ENCODE data around the gene ANKRD9. TPM values are rescaled to one million over a fixed set of nuclear protein-coding genes. Genes with fewer than 3 reads are reported as not detected.

The ANKRD9 gene
- total and polyA plus RNA-seq, 9 donors: 2.2 to 48.1 (median 15.0) TPM

- 77 to 91% (median 88%) methylated on average over 8 of the region's 8 CpGs for WGBS, 3 donors
- intact Hi-C loops (cut with DNase I): no loop called here
- H3K4me3 ChIP-seq: no peak overlapping the region
These were observed 37.4 kb downstream of the ANKRD9 start for GRCh38 chr14:102471921-102472790.

GRCh38 chr14:102469261-102469660 is 40.3 kb downstream of the ANKRD9 start:
- Histone ChIP-seq H3K27ac (no peak overlapping the region), H3K36me3 (no peaks in the 10 kb centered on the region), H3K27me3 (no peaks in the 10 kb centered on the region), H3K9me3 (no peaks in the 10 kb centered on the region), H3K4me3 (no peak overlapping the region), H3K4me1 (ENCODE audit: insufficient read depth) (peaks cover 5% of the 10 kb centered on the region)
- no peak for DNase-seq
- TF ChIP-seq POLR2A (IDR thresholded peaks at IDR 0.05) (no peak), EP300 (IDR thresholded peaks at IDR 0.05) (no peak)
- TF ChIP-seq, protein P1, sequence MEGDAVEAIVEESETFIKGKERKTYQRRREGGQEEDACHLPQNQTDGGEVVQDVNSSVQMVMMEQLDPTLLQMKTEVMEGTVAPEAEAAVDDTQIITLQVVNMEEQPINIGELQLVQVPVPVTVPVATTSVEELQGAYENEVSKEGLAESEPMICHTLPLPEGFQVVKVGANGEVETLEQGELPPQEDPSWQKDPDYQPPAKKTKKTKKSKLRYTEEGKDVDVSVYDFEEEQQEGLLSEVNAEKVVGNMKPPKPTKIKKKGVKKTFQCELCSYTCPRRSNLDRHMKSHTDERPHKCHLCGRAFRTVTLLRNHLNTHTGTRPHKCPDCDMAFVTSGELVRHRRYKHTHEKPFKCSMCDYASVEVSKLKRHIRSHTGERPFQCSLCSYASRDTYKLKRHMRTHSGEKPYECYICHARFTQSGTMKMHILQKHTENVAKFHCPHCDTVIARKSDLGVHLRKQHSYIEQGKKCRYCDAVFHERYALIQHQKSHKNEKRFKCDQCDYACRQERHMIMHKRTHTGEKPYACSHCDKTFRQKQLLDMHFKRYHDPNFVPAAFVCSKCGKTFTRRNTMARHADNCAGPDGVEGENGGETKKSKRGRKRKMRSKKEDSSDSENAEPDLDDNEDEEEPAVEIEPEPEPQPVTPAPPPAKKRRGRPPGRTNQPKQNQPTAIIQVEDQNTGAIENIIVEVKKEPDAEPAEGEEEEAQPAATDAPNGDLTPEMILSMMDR (IDR thresholded peaks at IDR 0.05): no peak
- intact Hi-C loops (cut with DNase I): no loop called here
- 97 to 98% (median 97%) methylated on average over 1 of the region's 1 CpG for WGBS, 3 donors

More at GRCh38 chr14:102471921-102472790, 37.4 kb downstream of the ANKRD9 start:
- no peak for DNase-seq
- H3K36me3 ChIP-seq: no peaks in the 10 kb centered on the region
- TF ChIP-seq, protein P1 (IDR thresholded peaks at IDR 0.05): no peak
- no peak for TF ChIP-seq EP300 (IDR thresholded peaks at IDR 0.05)
- no peak for TF ChIP-seq POLR2A (IDR thresholded peaks at IDR 0.05)
- H3K27ac ChIP-seq: no peak overlapping the region
- peaks cover 11% of the 10 kb centered on the region for H3K4me1 ChIP-seq (ENCODE audit: insufficient read depth)
- no peaks in the 10 kb centered on the region for H3K27me3 ChIP-seq
- no peaks in the 10 kb centered on the region for H3K9me3 ChIP-seq

DNA sequence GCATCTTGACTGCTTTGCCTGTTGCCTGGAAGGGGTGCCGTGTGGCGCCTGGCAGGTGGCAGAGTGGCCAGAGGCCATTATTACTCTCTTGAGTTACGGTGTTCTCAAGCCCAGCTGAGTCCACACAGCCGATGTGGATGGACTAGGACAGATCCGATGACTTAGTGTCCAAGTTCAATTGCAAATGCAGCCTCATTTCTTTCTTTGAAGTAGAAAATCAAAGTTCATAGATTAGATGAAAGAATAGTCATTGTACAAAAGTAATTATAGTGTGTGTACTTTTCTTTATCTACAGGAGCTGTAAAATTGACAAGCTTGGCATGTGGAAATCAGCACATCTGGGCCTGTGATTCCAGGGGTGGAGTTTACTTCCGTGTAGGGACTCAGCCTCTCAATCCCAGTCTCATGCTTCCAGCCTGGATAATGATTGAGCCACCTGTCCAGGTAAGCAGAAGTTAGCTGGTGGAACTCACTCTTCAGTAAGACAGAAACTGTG is 44.7 kb downstream of the ANKRD9 start:
- Histone ChIP-seq H3K4me3 (no peak overlapping the region), H3K4me1 (ENCODE audit: insufficient read depth) (no peaks in the 10 kb centered on the region), H3K27ac (no peak overlapping the region), H3K36me3 (no peaks in the 10 kb centered on the region), H3K27me3 (no peaks in the 10 kb centered on the region), H3K9me3 (no peaks in the 10 kb centered on the region)
- 90 to 93% (median 90%) methylated on average over 6 of the region's 6 CpGs for WGBS, 3 donors
- intact Hi-C loops (cut with DNase I): no loop called here
- no peak for DNase-seq
- TF ChIP-seq POLR2A (IDR thresholded peaks at IDR 0.05): no peak
- TF ChIP-seq, protein P1 (IDR thresholded peaks at IDR 0.05): no peak

DNA sequence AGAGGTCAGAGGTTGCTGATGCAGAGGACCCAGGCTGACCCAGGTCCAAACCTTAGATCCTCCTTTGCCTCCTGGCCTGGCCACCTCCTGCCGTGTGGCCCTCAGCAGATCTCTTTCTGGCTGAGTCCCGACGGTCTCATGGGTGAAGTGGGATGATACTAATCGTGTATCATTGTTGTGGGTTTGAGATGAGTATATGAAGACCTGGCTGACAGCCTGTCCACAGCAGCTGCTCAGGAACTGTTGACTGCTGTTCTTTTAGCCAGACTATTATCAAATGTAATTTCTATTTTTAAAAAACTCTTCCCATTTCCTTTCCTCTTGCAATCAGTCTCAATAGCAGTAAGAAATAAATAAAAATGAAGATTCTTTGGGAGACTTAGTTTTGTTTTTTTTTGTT is 45.6 kb downstream of the ANKRD9 start:
- no peak for DNase-seq
- WGBS, 3 donors: 82 to 98% (median 88%) methylated on average over 4 of the region's 4 CpGs
- H3K4me1 ChIP-seq (ENCODE audit: insufficient read depth): no peaks in the 10 kb centered on the region
- no peak for TF ChIP-seq POLR2A (IDR thresholded peaks at IDR 0.05)
- TF ChIP-seq, protein P1 (IDR thresholded peaks at IDR 0.05): no peak
- TF ChIP-seq EP300 (IDR thresholded peaks at IDR 0.05): no peak
- intact Hi-C loops (cut with DNase I): no loop called here
- no peaks in the 10 kb centered on the region for H3K9me3 ChIP-seq
- no peaks in the 10 kb centered on the region for H3K36me3 ChIP-seq
- H3K27me3 ChIP-seq: no peaks in the 10 kb centered on the region
- no peak overlapping the region for H3K27ac ChIP-seq
- H3K4me3 ChIP-seq: no peak overlapping the region

All from ovary (tissue), 9 donors.